ENCODE measurements around the gene KLHL29.
"Not testable (repeated sequence)": the region's sequence is repeated elsewhere in the genome, so short reads cannot be mapped to it uniquely, and the experiment has no call there.

KLHL29 gene
- total RNA-seq = 0 to 5.7 (median 0.10) reads per million in 17 experiments

GRCh38 chr2:23384551-23385343, at the start of gene KLHL29:
TSS of gene KLHL29 (plus strand) at chr2:23385179. CDS start at chr2:23562197, 177,018 bp downstream.
- DNase-seq = peak; percentile 24 to 75 (median 56)

- no peak for DNase-seq
Observed at GRCh38 chr2:23335550-23335949, 49.4 kb upstream of the KLHL29 start.

GRCh38 chr2:23342075-23342474, 42.9 kb upstream of the KLHL29 start:
- DNase-seq = no peak

GRCh38 chr2:23346029-23346428, 39.0 kb upstream of the KLHL29 start:
- no peak for DNase-seq

GRCh38 chr2:23346781-23347180, 38.2 kb upstream of the KLHL29 start:
- DNase-seq = no peak

DNA sequence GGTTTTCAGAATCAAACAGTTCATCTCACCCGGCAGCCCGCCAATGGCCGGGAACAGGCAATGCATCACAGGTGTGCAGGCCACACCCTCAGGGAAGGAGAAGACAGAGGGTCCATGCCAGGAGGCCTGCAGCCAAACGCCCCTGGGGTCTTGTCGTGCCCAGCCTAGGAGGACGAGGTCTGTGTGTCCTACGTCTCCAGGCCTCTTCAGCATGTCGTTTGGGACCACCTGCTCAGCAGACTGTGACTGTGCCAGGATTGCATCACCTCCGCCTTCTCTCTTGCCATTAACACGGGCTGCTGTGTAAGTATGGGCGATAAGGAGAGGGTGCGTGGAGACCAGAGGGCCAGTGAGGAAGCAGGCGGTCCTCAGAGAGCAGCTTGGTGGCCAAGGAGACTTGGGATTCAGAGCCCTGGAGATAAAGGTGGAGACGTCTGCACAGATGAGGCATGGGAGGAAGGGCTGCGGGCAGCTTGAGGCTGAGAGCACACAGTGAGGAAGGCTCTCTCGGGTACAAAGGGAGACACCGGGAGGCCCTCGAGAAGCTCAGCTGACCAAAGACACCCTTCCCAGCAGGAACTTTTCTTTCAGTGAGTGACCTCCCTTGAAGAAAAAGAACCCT, 37.4 kb upstream of the KLHL29 start:
- no peak for DNase-seq

DNA sequence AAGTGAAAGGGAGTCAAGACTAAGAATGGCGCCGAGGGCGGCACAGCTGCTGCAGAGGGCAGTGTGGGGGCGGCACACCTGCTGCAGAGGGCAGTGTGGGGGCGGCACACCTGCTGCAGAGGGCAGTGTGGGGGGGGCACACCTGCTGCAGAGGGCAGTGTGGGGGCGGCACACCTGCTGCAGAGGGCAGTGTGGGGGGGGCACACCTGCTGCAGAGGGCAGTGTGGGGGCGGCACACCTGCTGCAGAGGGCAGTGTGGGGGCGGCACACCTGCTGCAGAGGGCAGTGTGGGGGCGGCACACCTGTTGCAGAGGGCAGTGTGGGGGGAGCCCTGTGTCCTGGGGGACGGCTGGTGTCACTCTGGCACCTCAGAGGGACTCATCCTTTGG, 36.9 kb upstream of the KLHL29 start:
- DNase-seq = not testable (repeated sequence)

- DNase-seq = no peak
Observed at GRCh38 chr2:23349508-23349907, 35.5 kb upstream of the KLHL29 start.

- DNase-seq = no peak
Observed at GRCh38 chr2:23350041-23350791, 34.8 kb upstream of the KLHL29 start.

DNA sequence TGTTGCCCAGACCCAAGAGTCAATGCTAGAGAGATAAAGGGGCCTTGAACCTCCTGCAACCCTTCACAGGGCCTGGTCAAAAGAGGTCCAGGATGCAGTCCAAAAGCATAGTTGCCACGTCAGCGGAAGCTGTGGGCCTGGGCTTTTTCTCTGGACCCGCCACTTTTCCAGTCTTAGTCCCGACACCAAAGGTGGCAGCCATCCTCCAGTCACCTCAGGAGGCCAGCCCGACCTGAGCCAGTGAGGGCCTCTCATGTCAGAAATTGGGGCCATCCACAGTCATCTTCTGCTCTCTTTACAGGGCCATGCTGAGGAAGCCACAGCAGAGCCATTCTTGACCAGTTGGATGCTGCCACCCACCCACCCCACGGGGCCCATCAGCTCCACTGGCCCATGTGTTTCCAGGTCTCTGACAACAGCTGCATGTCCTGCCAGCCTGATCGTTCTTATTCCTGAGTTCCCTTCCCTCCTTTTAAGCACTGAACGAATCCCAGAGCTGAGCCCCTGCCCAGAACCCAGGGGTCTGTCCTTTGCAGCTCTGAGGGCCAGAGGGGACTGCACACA, 34.1 kb upstream of the KLHL29 start:
- no peak for DNase-seq

- peak; percentile 61 to 82 (median 72) for DNase-seq
Observed at GRCh38 chr2:23351388-23352141, 33.4 kb upstream of the KLHL29 start.

- DNase-seq = no peak
Observed at GRCh38 chr2:23354554-23354953, 30.4 kb upstream of the KLHL29 start.

GRCh38 chr2:23355001-23355400, 30.0 kb upstream of the KLHL29 start:
- peak; percentile 16 to 53 (median 50) for DNase-seq

- DNase-seq = no peak
Observed at GRCh38 chr2:23356711-23357110, 28.3 kb upstream of the KLHL29 start.

DNA sequence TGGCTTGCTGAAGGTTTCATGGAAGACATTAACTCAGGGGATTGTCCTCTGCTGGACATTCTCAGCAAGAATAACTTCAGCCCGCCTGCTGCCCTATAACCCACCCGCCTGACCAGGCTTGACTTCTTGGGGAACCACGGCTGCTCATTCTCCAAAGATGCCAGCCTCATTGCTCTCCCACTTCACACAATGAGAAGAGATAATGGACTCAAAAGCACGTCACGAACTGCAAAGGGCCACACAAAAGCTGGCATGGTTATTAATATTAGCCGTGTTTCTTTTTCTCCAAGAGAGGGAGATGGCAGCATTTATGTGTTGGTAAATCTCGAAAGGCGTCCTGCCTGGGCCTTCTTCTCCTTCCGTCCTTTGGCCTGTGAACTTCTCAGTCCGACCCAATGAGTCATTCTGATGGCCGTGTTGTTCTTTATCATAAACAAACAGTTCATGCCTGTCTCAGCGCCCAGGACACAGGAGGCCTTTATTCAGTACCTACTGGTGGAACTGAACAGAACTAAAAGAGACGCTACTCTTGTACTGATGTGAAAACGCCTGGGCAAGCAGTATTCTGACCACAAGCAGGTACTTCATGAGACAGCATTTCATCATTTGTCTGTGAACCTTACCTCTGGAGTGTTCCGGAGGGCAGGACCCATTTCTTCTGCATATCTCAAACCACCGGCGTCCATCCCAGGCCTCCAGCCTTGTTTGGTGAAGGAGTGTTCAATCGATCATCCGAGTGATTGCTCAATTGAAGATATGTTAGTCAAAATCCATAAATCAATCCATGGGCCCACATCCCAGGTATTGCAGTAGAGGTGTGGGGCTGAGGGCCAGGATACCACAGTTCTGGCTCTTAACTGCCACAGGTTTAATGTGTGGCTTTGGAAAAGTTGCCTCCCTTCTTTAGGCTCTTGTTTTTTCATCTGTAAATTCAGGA, 25.1 kb upstream of the KLHL29 start:
- DNase-seq = no peak

GRCh38 chr2:23360571-23361125, 24.3 kb upstream of the KLHL29 start:
- DNase-seq = peak; percentile 19 to 48 (median 41)

GRCh38 chr2:23361152-23361551, 23.8 kb upstream of the KLHL29 start:
- DNase-seq = no peak

GRCh38 chr2:23363268-23363667, 21.7 kb upstream of the KLHL29 start:
- no peak for DNase-seq

DNA sequence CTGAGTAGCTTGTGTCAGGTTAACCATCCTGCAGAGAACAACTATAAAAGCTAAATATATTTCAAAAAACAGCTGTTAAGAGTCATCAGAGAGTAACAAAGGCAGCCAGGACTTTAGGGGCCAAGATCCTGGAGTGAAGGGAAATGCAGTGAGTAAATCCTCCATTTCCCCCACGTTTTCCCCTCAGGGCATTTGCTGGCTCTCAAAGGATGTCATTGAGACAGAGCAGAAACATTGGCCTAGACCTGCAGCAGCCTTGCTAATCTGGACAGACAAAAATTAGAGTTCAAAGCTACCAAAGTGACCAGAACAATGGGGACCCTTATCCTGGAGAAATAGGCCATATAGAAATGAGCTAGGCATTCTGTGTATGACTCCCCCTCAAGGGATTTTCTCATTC, 21.1 kb upstream of the KLHL29 start:
- no peak for DNase-seq

DNA sequence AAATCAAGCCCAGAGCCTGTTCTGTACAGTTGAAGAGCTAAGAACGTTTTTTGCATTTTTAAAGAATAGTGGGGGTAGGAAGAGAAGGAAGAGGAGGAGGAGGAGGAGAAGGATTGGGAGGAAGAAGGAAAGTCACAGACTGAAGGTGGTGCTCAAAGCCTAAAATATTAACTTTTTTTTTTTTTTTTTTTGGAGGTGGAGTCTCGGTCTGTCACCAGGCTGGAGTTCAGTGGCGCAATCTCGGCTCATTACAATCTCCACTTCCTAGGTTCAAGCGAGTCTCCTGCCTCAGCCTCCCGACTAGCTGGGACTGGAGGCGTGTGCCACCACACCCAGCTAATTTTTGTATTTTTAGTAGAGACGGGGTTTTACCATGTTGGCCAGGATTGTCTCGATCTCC, 18.3 kb upstream of the KLHL29 start:
- peak in 2 of 4 experiments; percentile 10 to 11 for DNase-seq

- no peak for DNase-seq
Observed at GRCh38 chr2:23367760-23368159, 17.2 kb upstream of the KLHL29 start.

All from suppressor macrophage (primary cell).